Loucy (cell line): ENCODE data around the gene KMT2E.

ENCODE experiments used
- H2AFZ ChIP-seq: fragments of 200-600 bp; sonication (generic); 2 replicates; pipeline ENCODE4 v1.6.0; 2016; ENCODE audit warnings: antibody characterized with exemption, mild to moderate bottlenecking, low read length, moderate library complexity
- H3F3A ChIP-seq: fragments of 200-600 bp; 2 replicates; pipeline ENCODE4 v1.6.0; 2016; ENCODE audit warnings: antibody characterized with exemption, low read depth, mild to moderate bottlenecking
- H3K27me3 ChIP-seq: fragments of 200-600 bp; sonication (generic); 2 replicates; pipeline ENCODE4 v1.6.1; 2014; ENCODE audit warnings: low read length, mild to moderate bottlenecking; ENCODE audit not compliant: insufficient read depth, poor library complexity, severe bottlenecking
- H3K36me3 ChIP-seq: fragments of 200-600 bp; sonication (generic); 2 replicates; pipeline ENCODE4 v1.6.1; 2016; ENCODE audit warnings: low read length; ENCODE audit not compliant: insufficient read depth
- H3K4me1 ChIP-seq: fragments of 200-600 bp; sonication (generic); 2 replicates; pipeline ENCODE4 v1.5.1; 2014; ENCODE audit warnings: low read length, mild to moderate bottlenecking; ENCODE audit not compliant: insufficient read depth, poor library complexity, severe bottlenecking
- H3K4me2 ChIP-seq: fragments of 200-600 bp; sonication (generic); 2 replicates; pipeline ENCODE4 v1.6.0; 2014; ENCODE audit warnings: antibody characterized with exemption, low read length, low read depth, mild to moderate bottlenecking; ENCODE audit not compliant: poor library complexity, severe bottlenecking
- H3K4me3 ChIP-seq: fragments of 200-600 bp; sonication (generic); 2 replicates; pipeline ENCODE4 v1.5.1; 2014; ENCODE audit warnings: low read length, mild to moderate bottlenecking, mixed read lengths; ENCODE audit not compliant: poor library complexity, severe bottlenecking
- H3K79me2 ChIP-seq: fragments of 200-600 bp; sonication (generic); 2 replicates; pipeline ENCODE4 v1.6.1; 2014; ENCODE audit warnings: low read length; ENCODE audit not compliant: insufficient read depth
- H3K9ac ChIP-seq: fragments of 200-600 bp; sonication (generic); 2 replicates; pipeline ENCODE4 v1.6.0; 2014; ENCODE audit warnings: mild to moderate bottlenecking, low read depth, low read length, moderate library complexity; ENCODE audit not compliant: poor library complexity, severe bottlenecking
- H3K9me2 ChIP-seq: fragments of 200-600 bp; sonication (generic); replicated peaks from 2 replicates; pipeline ENCODE4 v1.6.1; 2016; ENCODE audit warnings: low read depth, low read length, mixed read lengths
- H3K9me3 ChIP-seq: fragments of 200-600 bp; sonication (generic); 2 replicates; pipeline ENCODE4 v1.6.1; 2014; ENCODE audit warnings: mild to moderate bottlenecking, antibody characterized with exemption, low read length, low read depth; ENCODE audit not compliant: insufficient read depth
- H4K20me1 ChIP-seq: fragments of 200-600 bp; sonication (generic); 2 replicates; pipeline ENCODE4 v1.6.0; 2014; ENCODE audit warnings: antibody characterized with exemption, low read length, mild to moderate bottlenecking; ENCODE audit not compliant: insufficient read depth, poor library complexity, severe bottlenecking
- EZH2phosphoT487 ChIP-seq: fragments of 200-600 bp; IDR thresholded peaks from 2 replicates; pipeline ENCODE4 v1.6.1; 2018; ENCODE audit warnings: antibody characterized with exemption, mild to moderate bottlenecking, moderate library complexity, borderline replicate concordance
- TF ChIP-seq, protein P1 (sequence below): fragments of 200-600 bp; sonication (generic); conservative IDR thresholded peaks from 2 replicates; pipeline ENCODE4 v1.5.1; 2014; ENCODE audit warnings: mild to moderate bottlenecking, antibody characterized with exemption, low read length

The KMT2E gene

DNA sequence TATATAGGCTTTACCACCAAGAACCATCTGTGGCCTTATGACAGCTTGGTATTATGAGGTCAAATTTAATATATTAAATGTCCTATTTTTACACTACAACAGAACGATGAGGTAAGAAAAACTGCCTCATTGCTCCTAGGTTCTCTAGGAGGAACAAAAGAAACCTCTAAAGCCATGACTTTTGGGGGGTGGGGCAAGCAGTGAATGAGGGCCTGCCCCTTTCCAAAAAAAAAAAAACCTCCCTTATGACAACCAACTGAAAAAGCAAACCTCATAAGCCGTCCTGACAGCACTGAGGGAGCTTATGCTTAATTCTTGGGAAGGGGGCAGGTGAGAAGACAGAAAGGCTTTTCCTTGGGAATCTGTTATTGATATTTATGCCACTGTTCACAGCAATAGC, 116.6 kb downstream of the KMT2E start:
- Histone ChIP-seq H3K4me1 (peaks cover 6% of the 10 kb centered on the region), H3K4me2 (no peak overlapping the region), H3F3A (no peaks in the 10 kb centered on the region), H3K9me2 (no peaks in the 10 kb centered on the region), H2AFZ (no peak overlapping the region), H3K27me3 (no peaks in the 10 kb centered on the region), H3K9me3 (no peaks in the 10 kb centered on the region), H3K9ac (no peak overlapping the region), H4K20me1 (peaks cover 5% of the 10 kb centered on the region), H3K4me3 (no peak overlapping the region), H3K36me3 (peaks cover 74% of the 10 kb centered on the region; the same call in 1 of the 2 replicates), H3K79me2 (peaks cover 3% of the 10 kb centered on the region)
- TF ChIP-seq EZH2phosphoT487, result no peak
- TF ChIP-seq, protein P1, sequence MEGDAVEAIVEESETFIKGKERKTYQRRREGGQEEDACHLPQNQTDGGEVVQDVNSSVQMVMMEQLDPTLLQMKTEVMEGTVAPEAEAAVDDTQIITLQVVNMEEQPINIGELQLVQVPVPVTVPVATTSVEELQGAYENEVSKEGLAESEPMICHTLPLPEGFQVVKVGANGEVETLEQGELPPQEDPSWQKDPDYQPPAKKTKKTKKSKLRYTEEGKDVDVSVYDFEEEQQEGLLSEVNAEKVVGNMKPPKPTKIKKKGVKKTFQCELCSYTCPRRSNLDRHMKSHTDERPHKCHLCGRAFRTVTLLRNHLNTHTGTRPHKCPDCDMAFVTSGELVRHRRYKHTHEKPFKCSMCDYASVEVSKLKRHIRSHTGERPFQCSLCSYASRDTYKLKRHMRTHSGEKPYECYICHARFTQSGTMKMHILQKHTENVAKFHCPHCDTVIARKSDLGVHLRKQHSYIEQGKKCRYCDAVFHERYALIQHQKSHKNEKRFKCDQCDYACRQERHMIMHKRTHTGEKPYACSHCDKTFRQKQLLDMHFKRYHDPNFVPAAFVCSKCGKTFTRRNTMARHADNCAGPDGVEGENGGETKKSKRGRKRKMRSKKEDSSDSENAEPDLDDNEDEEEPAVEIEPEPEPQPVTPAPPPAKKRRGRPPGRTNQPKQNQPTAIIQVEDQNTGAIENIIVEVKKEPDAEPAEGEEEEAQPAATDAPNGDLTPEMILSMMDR, result no peak

DNA sequence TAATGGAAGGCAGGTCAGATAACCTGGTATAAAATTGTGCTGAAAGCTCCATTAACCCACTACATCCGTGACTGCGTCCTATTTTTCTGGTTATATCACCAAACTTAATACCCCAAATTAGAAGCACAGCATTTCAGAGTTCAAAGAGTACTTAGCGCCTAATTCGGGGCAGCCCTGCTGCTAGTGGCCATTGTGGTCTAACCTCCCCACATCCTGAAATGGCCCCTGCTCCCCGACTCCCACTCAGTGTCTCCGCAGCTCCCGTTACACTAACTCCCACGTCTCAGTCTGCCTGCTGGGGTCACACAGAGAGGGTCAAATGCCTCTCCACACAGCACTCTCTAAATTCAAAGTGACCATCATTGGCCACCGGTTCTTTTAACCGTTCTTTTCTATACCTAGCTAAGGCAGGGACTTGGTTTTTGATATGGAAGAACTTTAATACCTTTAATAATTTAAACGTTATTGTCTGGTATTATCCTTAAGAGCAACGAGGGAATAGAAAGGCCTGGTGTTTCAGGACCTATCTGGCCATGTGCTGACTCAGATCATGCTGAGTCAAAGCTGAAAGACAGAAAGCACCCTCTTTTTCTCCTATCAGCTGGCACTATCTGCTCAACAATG, 117.1 kb downstream of the KMT2E start:
- H3K27me3 ChIP-seq, result no peaks in the 10 kb centered on the region
- peaks cover 73% of the 10 kb centered on the region; the same call in 1 of the 2 replicates for H3K36me3 ChIP-seq
- no peaks in the 10 kb centered on the region for H3K9me3 ChIP-seq
- peaks cover 6% of the 10 kb centered on the region for H3K4me1 ChIP-seq
- H3K4me3 ChIP-seq, result no peak overlapping the region
- H3K9me2 ChIP-seq, result no peaks in the 10 kb centered on the region
- peaks cover 5% of the 10 kb centered on the region for H4K20me1 ChIP-seq
- TF ChIP-seq, protein P1, result no peak
- no peak for TF ChIP-seq EZH2phosphoT487
- H3F3A ChIP-seq, result no peaks in the 10 kb centered on the region
- no peak overlapping the region for H3K9ac ChIP-seq
- peaks cover 4% of the 10 kb centered on the region for H3K79me2 ChIP-seq
- no peak overlapping the region for H3K4me2 ChIP-seq
- no peak overlapping the region for H2AFZ ChIP-seq

DNA sequence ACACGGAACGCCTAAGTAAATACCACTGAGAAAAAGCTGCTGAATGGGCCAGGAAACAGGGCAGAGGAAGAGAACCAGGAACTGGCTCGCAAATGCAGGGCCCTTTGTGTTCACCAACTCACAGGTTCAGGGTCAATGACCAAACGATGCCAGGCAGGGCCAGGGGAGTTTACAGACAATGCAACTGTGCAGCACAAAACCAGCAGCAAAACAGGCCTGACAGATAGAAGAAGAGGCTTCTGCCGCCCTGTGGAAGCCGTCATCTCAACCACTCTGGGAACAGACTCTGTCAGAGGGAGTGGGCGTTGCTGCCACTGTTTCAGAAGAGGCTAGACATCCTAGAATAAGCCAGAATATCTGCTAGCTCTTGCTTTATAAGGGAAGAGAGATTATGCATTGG, 117.9 kb downstream of the KMT2E start:
- H3K4me2 ChIP-seq, result no peak overlapping the region

More for the DNA sequence above, 117.9 kb downstream of the KMT2E start:
- Histone ChIP-seq H3K27me3 (no peaks in the 10 kb centered on the region), H3K36me3 (peaks cover 73% of the 10 kb centered on the region; the same call in 1 of the 2 replicates), H3K4me1 (peaks cover 6% of the 10 kb centered on the region), H3K4me3 (no peak overlapping the region), H3F3A (no peaks in the 10 kb centered on the region), H3K79me2 (peaks cover 11% of the 10 kb centered on the region), H3K9ac (no peak overlapping the region), H2AFZ (no peak overlapping the region), H3K9me2 (no peaks in the 10 kb centered on the region), H3K9me3 (no peaks in the 10 kb centered on the region), H4K20me1 (peaks cover 5% of the 10 kb centered on the region)
- TF ChIP-seq, protein P1, result no peak
- no peak for TF ChIP-seq EZH2phosphoT487
